Cortex of kidney (tissue), 1 donor: ENCODE data around the gene IRGQ.
"Not testable (repeated sequence)": the region's sequence is repeated elsewhere in the genome, so short reads cannot be mapped to it uniquely, and the experiment has no call there.

ENCODE experiments used
- DNase-seq: peaks from one replicate; lab custom pipeline; 2025; lab: John Stamatoyannopoulos, UW

IRGQ gene

DNA sequence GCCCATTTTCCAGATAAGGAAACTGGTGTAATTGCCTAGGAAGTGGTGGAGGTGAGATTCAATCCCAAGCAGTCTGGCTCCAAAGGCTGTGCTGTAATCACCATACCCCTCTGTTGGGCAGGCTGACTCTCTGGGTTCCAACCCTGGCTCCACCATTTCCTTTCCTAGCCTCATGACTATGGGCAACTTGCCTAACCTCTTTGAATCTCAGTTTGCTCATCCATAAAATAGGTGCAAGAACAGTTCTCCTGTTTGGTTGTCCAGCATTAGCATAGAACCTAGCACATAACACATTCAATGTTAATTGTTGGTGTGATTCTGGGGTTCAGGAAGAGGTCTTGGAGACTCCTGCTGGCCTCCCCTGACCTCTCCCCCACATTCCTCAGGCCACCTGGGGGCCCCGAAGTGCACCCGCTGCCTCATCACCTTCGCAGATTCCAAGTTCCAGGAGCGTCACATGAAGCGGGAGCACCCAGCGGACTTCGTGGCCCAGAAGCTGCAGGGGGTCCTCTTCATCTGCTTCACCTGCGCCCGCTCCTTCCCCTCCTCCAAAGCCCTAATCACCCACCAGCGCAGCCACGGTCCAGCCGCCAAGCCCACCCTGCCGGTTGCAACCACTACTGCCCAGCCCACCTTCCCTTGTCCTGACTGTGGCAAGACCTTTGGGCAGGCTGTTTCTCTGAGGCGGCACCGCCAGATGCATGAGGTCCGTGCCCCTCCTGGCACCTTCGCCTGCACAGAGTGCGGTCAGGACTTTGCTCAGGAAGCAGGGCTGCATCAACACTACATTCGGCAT lies 2.7 kb upstream of the IRGQ start:
- no peak for DNase-seq

GRCh38 chr19:43597876-43598275 lies 1.9 kb upstream of the IRGQ start:
- no peak for DNase-seq

GRCh38 chr19:43596842-43597461 lies 1.0 kb upstream of the IRGQ start:
- no peak for DNase-seq

DNA sequence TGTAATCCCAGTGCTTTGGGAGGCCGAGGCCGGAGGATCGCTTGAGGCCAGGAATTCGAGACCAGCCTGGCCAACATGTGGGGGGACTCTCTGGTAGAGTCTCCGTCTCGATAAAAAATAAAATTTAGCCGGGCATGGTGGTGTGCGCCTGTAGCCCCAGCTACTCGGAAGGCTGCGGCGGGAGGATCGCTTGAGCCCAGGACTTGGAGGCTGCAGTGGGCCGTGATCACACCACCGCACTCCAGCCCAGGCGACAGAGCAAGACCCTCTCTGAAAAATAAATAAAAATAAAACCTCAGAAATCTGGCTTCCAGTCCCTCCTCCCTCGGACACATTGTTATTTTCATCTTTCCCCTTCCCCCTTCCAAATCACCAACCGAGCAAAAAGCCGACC lies 332 bp downstream of the IRGQ start:
- DNase-seq, result no peak

GRCh38 chr19:43594710-43595604 lies 977 bp downstream of the IRGQ start:
- DNase-seq, result no peak

GRCh38 chr19:43594081-43594697 lies 1.7 kb downstream of the IRGQ start:
- DNase-seq, result no peak

DNA sequence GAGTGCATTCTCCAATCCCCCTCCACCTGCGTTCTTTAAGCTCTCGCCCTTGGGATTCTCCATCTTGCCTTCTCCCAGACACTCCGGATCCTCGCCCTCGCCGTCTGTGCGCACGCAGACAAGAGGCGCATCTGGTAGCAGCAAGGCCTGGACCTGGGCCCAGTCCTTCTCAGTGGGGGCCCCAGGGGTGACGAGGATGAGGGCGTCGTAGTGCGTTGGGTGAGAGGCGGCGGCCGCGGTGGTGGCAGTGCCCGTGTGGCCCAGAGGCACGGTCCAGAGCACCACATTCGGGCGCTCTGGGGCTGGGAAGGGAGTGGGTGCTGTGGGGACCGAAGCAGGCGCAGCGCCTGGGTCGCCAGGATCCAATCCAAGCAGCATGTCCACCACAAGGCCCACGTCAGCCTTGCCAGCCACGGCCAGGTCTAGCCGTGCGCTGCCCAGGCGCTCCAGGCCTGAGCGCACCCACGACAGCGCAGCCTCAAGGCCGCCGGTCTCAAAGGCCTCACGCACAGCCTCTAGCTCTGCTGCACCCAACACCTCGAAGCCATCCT lies 3.1 kb downstream of the IRGQ start:
- no peak for DNase-seq

DNA sequence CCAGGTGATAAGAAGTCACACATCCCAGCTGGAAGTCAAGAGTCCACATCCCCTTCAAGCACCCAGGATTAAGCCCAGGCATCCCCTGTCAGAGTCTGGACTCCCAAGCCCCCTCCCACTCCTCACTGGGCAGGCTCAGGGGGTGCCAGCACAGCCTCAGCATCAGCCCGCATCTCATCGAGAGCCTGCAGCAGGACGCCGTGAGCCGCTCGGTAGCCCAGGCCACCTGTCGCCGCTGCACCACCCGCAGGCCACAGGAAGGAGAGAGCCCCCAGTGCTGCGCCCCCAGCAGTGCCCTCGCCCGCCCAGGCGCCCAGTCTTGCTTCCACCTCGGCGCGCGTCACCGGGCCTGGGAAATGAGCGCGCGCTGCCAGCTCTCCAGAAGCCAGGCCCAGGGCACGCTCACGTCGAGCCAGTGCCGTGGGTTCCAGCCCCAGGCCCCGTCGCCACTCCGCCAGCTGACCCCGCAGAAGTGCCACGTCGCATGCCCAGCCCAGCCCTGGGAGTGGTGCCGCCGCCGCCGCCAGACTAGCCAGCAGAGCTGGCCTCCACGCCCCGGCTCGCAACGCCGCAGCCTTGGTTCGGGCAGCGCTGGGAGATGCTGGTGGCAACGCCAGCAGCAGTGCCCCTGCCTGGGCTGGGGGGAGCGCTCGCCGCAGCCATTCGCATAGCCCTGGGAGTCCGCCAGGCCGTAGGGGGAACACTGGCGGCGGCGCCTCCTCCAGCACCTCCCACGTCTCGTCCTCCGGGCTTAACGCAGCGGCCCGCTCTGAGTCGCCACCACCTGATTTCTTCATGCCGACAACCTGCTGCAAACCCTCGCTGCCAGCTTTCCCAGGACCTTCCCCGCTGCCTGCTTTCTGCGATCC lies 3.8 kb downstream of the IRGQ start:
- DNase-seq, result no peak

- no peak for DNase-seq
These were observed 6.3 kb downstream of the IRGQ start for GRCh38 chr19:43589678-43590077.

DNA sequence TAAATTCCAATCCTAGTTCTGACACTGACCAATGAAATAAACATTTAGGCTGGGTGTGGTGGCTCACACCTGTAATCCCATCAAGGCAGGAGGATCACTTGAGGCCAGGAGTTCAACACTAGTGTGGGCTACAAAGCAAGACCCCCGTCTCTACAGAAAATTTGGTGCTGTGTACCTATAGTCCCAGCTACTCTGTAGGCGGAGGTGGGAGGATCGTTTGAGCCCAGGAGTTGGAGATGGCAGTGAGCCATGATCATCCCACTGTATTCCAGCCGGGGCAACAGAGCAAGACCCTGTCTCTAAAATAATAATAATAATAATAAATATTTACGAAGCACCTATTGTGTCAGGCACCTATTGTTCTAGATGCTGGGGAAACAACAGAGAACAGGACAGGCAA lies 6.7 kb downstream of the IRGQ start:
- DNase-seq, result no peak

DNA sequence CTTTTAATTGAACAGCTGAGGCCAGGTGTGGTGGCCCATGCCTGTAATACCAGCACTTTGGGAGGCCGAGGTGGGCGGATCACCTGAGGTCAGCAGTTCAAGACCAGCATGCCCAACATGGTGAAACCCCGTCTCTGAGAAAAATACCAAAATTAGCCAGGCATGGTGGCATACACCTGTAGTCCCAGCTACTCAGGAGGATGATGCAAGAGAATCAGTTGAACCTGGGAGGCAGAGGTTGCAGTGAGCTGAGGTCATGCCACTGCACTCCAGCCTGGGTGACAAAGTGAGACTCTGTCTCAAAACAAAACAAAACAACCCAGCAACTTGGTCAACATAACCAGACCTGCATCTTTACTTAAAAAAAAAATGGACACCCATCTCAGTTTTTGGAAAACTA lies 8.9 kb downstream of the IRGQ start:
- not testable (repeated sequence) for DNase-seq

GRCh38 chr19:43586346-43586745 lies 9.6 kb downstream of the IRGQ start:
- no peak for DNase-seq

- no peak for DNase-seq
These were observed 11.4 kb downstream of the IRGQ start for GRCh38 chr19:43584484-43584883.

- DNase-seq, result no peak
These were observed 13.4 kb downstream of the IRGQ start for GRCh38 chr19:43582495-43582894.

DNA sequence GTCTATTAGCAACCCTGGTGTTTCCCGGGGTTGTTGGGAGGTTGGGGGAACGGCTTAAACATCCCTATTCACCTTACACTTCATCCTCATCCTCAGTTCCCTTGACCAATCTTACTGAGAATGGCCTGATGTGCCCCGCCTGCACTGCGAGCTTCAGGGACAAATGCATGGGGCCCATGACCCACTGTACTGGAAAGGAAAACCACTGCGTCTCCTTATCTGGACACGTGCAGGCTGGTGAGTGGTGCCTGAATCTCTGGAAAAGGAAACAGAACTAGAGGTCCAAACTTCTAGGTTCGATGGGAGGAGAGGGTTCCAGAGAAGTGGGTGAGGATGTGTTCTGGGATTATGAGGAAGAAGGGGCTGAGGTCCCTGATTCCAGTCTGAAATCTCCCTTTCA lies 14.5 kb downstream of the IRGQ start:
- no peak for DNase-seq

GRCh38 chr19:43578787-43579186 lies 17.1 kb downstream of the IRGQ start:
- DNase-seq, result no peak

DNA sequence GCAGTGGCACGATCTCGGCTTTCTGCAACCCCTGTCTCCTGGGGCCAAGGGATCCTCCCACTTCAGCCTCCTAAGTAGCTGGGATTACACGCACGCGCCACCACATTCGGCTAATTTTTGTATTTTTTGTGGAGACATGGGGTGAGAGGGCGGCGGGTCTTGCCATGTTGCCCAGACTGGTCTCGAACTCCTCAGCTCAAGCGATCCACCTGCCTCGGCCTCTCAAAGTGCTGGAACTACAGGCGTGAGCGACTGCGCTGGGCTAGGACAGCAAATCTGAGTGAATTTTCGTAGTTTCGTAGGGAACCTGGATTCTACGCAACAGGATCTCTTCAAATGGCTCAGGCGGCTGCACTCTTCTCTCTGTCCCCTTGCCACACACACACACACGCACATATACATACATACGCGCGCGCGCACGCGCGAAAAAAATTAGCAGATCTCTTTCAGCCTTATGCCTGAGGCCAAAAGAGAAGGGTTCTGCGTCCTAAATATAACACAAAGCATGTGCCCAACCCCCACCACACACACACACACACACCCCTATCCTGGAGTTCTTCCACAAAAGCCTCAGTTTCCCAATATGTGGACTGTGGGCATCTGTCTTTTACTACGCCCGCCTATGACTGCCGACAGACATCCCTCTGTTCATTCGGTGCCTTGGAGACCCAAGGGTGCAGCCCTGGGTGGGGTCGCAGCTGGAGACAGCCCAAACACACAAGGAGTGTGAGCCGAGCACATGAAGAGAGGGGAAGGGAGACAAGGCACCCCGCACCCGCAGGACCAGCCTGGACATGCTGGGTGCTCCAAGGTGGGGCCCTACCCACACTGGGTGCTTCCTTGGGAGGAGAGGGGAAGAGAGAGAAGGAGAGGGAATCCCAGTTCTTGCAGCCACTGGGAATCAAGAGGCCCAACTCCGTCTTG lies 19.7 kb downstream of the IRGQ start:
- no peak for DNase-seq

DNA sequence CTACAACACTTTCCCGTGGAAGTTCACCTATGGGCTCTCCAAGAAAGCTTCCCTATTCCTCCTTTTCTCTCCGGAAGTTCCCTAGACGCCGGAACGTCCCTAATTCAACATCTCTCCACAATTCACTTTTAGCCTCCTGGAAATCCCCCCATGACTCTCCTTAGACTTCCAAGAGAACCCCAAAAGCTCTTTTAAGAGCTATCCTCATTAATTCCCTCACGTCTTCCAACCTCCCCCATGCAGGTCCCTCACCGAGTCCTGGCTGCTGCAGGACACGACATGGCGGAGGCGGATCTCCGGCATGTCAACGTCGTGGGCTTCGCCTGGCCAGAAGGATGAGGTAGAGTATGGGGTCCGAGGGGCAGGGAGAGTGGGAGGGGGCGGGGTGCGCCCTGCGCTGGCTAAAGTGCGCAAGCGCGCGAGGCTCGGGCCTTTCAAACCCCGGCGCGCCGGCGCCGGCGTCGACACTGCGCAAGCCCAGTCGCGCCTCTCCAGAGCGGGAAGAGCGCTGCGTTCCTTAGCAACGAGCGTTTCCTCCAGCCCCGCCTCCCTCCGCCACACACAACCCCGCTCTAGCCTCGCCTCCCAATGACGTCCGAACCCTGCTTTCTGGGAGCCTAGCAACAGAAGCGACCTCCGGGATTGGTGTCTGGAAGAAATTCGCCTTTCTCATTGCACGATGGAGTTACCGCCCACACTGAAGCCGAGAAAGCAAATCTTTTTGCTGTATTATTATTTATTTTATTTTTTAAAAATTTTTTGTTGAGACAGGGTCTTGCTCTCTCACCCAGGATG lies 20.6 kb downstream of the IRGQ start, which contains the start of the genes PINLYP and XRCC1:
Gene PINLYP (plus strand): TSS at position 646 of the 795 bp plus-strand sequence. CDS start 1,391 bp downstream, outside the sequence.
Gene XRCC1 (minus strand): TSS at position 372 of the 795 bp plus-strand sequence. CDS start 69 bp downstream, at position 303.
- no peak for DNase-seq
